Endodermal cell (in vitro differentiated cells): ENCODE results near the gene ASPG. TPM values are rescaled to one million over a fixed set of nuclear protein-coding genes. Genes with fewer than 3 reads are reported as not detected.

Experiments
- DNase-seq: peaks from one replicate; pipeline ENCODE4 v3.0.0-alpha.2; 2017
- H3K27ac ChIP-seq: 2 replicates; pipeline ENCODE4 v1.5.1; 2013; ENCODE audit warnings: mild to moderate bottlenecking, low read depth, low read length, moderate library complexity
- H3K27me3 ChIP-seq: 2 replicates; pipeline ENCODE4 v1.6.1; 2013; ENCODE audit warnings: mild to moderate bottlenecking, low read length, moderate library complexity; ENCODE audit not compliant: insufficient read depth, control insufficient read depth, poor library complexity, severe bottlenecking
- H3K36me3 ChIP-seq: 2 replicates; pipeline ENCODE4 v1.7.0; 2013; ENCODE audit warnings: mild to moderate bottlenecking, low read length, moderate library complexity; ENCODE audit not compliant: control insufficient read depth, insufficient read depth
- H3K4me1 ChIP-seq: one replicate; pipeline ENCODE4 v1.7.0; 2013; ENCODE audit warnings: low read length; ENCODE audit not compliant: control insufficient read depth, insufficient read depth
- H3K4me3 ChIP-seq: 2 replicates; pipeline ENCODE4 v1.5.1; 2013; ENCODE audit warnings: mild to moderate bottlenecking, low read length, moderate library complexity
- H3K9ac ChIP-seq: 2 replicates; pipeline ENCODE4 v1.6.1; 2013; ENCODE audit warnings: mild to moderate bottlenecking, low read length, moderate library complexity; ENCODE audit not compliant: poor library complexity, severe bottlenecking; ENCODE audit errors: extremely low read depth
- H3K9me3 ChIP-seq: 2 replicates; pipeline ENCODE4 v1.6.1; 2013; ENCODE audit warnings: mild to moderate bottlenecking, low read length, moderate library complexity; ENCODE audit not compliant: control insufficient read depth
- H3K27ac Mint-ChIP-seq: 2 replicates; pipeline ENCODE4 v1.8.0; 2020; ENCODE audit warnings: mixed read lengths
- H3K27me3 Mint-ChIP-seq: 2 replicates; pipeline ENCODE4 v1.8.0; 2021; ENCODE audit warnings: mild to moderate bottlenecking, mixed read lengths; ENCODE audit not compliant: insufficient read depth
- H3K36me3 Mint-ChIP-seq: 2 replicates; pipeline ENCODE4 v1.8.0; 2020; ENCODE audit warnings: low read depth, mixed read lengths
- H3K4me1 Mint-ChIP-seq: 2 replicates; pipeline ENCODE4 v1.8.0; 2020; ENCODE audit warnings: mixed read lengths
- H3K4me3 Mint-ChIP-seq: 2 replicates; pipeline ENCODE4 v1.8.0; 2020; ENCODE audit warnings: mild to moderate bottlenecking, moderate library complexity, mixed read lengths
- H3K9me3 Mint-ChIP-seq: 2 replicates; pipeline ENCODE4 v1.8.0; 2020; ENCODE audit warnings: mild to moderate bottlenecking, mixed read lengths
- CTCF ChIP-seq: fragments of 200-600 bp; sonication (generic); conservative IDR thresholded peaks from 2 replicates; pipeline ENCODE4 v1.5.0; 2021; ENCODE audit warnings: antibody characterized with exemption, mild to moderate bottlenecking
- WGBS, 2 experiments: methylation state at CpG; one replicate each; pipeline versions ENCODE4 v1.1.5 to v1.1.7; 2013; ENCODE audit warnings: missing lambda C conversion rate in 2 of 2, mixed read lengths in 1 of 2; ENCODE audit not compliant: insufficient coverage in 1 of 2, insufficient read length in 1 of 2; 5-methylcytosine and 5-hydroxymethylcytosine counted together
- total RNA-seq, 2 donors: library from RNA; stranded (reverse); fragmentation: NEBNext Ultra II Directional in 1 of 2; extraction: Animal tissue kit (Norgen Biotek cat#: 25700) in 1 of 2; gene quantifications; 2 replicates in 1 of 2; 3 replicates in 1 of 2; pipeline ENCODE4 v1.2.1, GENCODE V29; 2021

The ASPG gene
- total RNA-seq, 2 donors from 2014 or later = 0.71 to 1.4 TPM

GRCh38 chr14:104081261-104081835 is 4.2 kb upstream of the ASPG start:
- no peak overlapping the region for H3K9ac ChIP-seq
- no peaks in the 10 kb centered on the region for H3K27me3 ChIP-seq
- no peak for TF ChIP-seq CTCF
- DNase-seq = no peak
- no peak overlapping the region for H3K4me3 Mint-ChIP-seq
- no peaks in the 10 kb centered on the region for H3K9me3 ChIP-seq
- H3K27ac ChIP-seq = no peak overlapping the region
- no peaks in the 10 kb centered on the region for H3K36me3 Mint-ChIP-seq
- no peaks in the 10 kb centered on the region for H3K4me1 ChIP-seq
- no peak overlapping the region for H3K27ac Mint-ChIP-seq
- H3K36me3 ChIP-seq = no peaks in the 10 kb centered on the region
- peaks cover 3% of the 10 kb centered on the region for H3K4me1 Mint-ChIP-seq
- H3K4me3 ChIP-seq = no peak overlapping the region
- H3K9me3 Mint-ChIP-seq = no peaks in the 10 kb centered on the region
- H3K27me3 Mint-ChIP-seq = peaks cover 6% of the 10 kb centered on the region
- 90 to 96% methylated on average over 12 to 17 of the region's 17 CpGs for WGBS, 2 experiments

- no peak overlapping the region for H3K27ac ChIP-seq
- 88 to 95% methylated on average over 11 to 15 of the region's 15 CpGs for WGBS, 2 experiments
- no peaks in the 10 kb centered on the region for H3K36me3 ChIP-seq
- H3K9ac ChIP-seq = no peak overlapping the region
- H3K27me3 Mint-ChIP-seq = peaks cover 5% of the 10 kb centered on the region
- H3K4me3 Mint-ChIP-seq = no peak overlapping the region
- H3K36me3 Mint-ChIP-seq = no peaks in the 10 kb centered on the region
- H3K27ac Mint-ChIP-seq = peak overlapping the region; percentile 17
- no peak overlapping the region for H3K4me3 ChIP-seq
- peaks cover 3% of the 10 kb centered on the region for H3K4me1 Mint-ChIP-seq
- H3K27me3 ChIP-seq = no peaks in the 10 kb centered on the region
- no peaks in the 10 kb centered on the region for H3K4me1 ChIP-seq
- TF ChIP-seq CTCF = no peak
- DNase-seq = no peak
- no peaks in the 10 kb centered on the region for H3K9me3 Mint-ChIP-seq
- no peaks in the 10 kb centered on the region for H3K9me3 ChIP-seq
Measured at GRCh38 chr14:104081951-104082464, 3.5 kb upstream of the ASPG start.

GRCh38 chr14:104082807-104083206 is 2.7 kb upstream of the ASPG start:
- Histone ChIP-seq H3K27me3 (no peaks in the 10 kb centered on the region), H3K4me1 (no peaks in the 10 kb centered on the region), H3K9ac (no peak overlapping the region), H3K4me3 (no peak overlapping the region), H3K36me3 (no peaks in the 10 kb centered on the region), H3K27ac (no peak overlapping the region), H3K9me3 (no peaks in the 10 kb centered on the region)
- WGBS, 2 experiments = 88 to 94% methylated on average over 8 to 12 of the region's 12 CpGs
- no peak overlapping the region for H3K27ac Mint-ChIP-seq
- no peaks in the 10 kb centered on the region for H3K9me3 Mint-ChIP-seq
- H3K27me3 Mint-ChIP-seq = peaks cover 8% of the 10 kb centered on the region
- TF ChIP-seq CTCF = no peak
- H3K4me1 Mint-ChIP-seq = peaks cover under 1% of the 10 kb centered on the region
- H3K36me3 Mint-ChIP-seq = no peaks in the 10 kb centered on the region
- DNase-seq = no peak
- H3K4me3 Mint-ChIP-seq = no peak overlapping the region
